ENCODE results near the gene PRKCZ.

PRKCZ gene

DNA sequence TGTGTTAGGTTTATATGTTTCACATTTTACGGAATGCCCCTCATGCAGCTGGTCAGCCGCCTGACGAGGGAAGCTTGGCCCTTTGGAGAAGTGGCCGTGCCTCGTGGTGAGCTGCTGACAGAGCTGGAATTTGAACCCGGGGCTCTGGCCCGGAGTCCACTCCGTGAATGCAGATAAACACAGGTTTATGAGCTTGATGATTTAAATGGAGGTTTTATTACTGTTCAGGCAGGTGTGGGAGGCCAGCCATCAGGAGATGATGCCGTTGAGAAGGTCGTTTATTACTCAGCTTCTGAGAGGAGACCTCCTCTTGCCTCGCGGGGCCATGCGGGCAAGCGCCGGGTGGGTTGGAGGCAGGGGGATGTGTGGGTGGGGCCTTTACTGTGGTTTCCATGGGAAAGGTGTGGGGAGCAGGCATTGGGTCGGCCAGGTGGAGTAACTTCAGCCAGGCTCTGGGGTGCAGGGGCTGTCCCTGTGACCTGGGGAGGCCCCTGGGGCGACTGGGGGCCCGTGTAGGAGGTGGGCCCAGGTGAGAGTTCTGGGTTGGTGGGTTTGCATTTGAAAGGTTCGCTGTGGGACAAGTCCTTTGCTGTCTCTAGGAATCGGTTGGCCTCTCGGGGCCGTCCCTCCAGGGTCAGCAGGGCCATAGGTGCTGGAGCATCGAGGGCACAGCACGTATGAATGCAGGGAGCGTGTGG, 22.0 kb downstream of the PRKCZ start:
- DNase-seq (ENCODE audit: low read depth), result peak; percentile 10
- H3K4me3 ChIP-seq (ENCODE audit: low read depth, low read length), result no peak overlapping the region
- no peak for TF ChIP-seq CTCF (IDR thresholded peaks at IDR 0.05; ENCODE audit: control insufficient read depth, extremely low read depth, insufficient read depth)

GRCh38 chr1:2072891-2073290, 22.7 kb downstream of the PRKCZ start:
- H3K4me3 ChIP-seq (ENCODE audit: low read depth, low read length), result no peak overlapping the region
- no peak for TF ChIP-seq CTCF (IDR thresholded peaks at IDR 0.05; ENCODE audit: control insufficient read depth, extremely low read depth, insufficient read depth)
- no peak for DNase-seq (ENCODE audit: low read depth)

DNA sequence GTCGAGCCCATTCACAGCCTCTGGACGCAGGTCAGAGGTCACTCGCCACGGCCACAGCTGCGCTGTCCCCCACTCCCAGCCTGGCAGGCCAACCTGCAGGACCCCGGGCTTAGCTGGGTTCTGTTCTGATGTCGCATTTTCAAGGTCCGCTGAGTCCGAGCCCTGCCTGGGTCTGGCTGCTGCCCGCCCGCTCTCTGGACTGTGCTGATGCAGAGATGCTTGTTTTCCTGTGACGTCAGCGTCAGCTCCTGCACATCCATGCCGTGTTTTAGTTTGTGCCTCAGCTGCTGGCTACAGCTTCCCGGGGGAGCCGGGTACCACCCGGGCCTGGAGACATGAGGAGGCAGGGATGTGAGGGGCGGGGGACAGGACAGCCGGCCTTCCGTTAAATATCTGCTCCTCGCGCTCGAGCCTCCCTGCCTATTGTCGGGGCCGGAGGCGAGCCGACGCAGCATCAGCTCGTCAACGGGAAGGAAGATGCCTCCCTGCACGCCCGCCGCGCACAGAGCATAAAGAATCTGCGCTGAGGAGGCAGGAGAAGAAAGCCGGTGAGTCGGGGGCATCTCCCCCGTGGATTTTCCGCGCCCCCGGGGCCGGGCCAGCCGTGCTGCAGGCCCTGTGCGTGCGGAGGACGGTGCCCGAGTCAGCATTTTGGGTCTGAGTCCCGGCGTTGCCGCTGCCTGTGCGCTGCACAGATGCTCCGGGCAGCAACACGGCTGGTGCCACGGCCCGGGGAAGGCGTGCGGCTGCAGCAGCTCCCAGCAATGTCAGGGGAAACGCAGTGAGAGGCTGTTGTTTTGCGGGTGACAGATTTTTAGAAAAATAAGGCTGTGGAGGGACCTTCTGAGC, 23.4 kb downstream of the PRKCZ start:
- no peak for TF ChIP-seq CTCF (IDR thresholded peaks at IDR 0.05; ENCODE audit: control insufficient read depth, extremely low read depth, insufficient read depth)
- no peak overlapping the region for H3K4me3 ChIP-seq (ENCODE audit: low read depth, low read length)
- DNase-seq (ENCODE audit: low read depth), result no peak

DNA sequence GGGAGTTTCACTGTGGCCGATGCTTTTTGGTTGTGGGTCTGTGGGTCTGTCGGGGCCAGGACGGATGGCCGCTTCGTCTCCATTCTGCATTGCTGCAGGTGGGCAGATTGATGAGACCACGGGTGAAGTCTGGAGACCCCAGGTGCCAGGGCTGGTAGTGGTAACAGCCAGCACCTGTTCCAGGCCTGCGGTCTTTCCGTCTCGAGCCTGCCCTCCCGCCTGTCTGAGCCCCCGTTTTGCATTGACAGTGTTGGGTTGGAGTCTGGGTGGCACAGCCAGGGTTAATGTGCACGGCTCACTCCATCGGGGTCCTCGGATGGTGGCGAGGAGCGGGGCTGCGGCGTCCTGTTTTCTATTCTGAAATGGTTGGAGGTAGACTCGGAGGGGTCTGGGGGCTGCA, 24.2 kb downstream of the PRKCZ start:
- TF ChIP-seq CTCF (IDR thresholded peaks at IDR 0.05; ENCODE audit: control insufficient read depth, extremely low read depth, insufficient read depth), result no peak
- no peak overlapping the region for H3K4me3 ChIP-seq (ENCODE audit: low read depth, low read length)
- DNase-seq (ENCODE audit: low read depth), result no peak

GRCh38 chr1:2074944-2075740, 24.9 kb downstream of the PRKCZ start:
- no peak for TF ChIP-seq CTCF (IDR thresholded peaks at IDR 0.05; ENCODE audit: control insufficient read depth, extremely low read depth, insufficient read depth)
- no peak for DNase-seq (ENCODE audit: low read depth)
- H3K4me3 ChIP-seq (ENCODE audit: low read depth, low read length), result no peak overlapping the region

DNA sequence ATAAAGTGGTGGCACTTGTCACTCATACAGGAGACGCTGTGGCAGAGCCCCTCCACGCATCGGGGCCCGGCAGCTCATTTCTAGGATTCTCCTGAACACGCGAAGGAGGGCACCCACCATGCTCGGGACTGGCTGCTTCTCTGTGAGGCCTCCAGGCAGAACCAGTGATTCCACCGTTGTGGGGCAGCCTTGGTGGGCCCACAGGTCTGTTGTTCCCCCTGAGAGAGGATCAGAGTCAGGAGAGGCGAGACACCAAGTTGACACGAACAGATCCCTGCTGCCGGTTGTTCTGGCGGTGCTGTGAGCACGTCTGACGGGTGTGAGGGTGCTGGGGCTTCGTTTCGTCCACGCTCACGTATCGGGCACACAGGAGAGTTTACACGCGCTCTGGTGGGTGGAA, 26.6 kb downstream of the PRKCZ start:
- TF ChIP-seq CTCF (IDR thresholded peaks at IDR 0.05; ENCODE audit: control insufficient read depth, extremely low read depth, insufficient read depth), result no peak
- no peak for DNase-seq (ENCODE audit: low read depth)
- H3K4me3 ChIP-seq (ENCODE audit: low read depth, low read length), result no peak overlapping the region

Data from LNCaP clone FGC (cell line).